Astrocyte (in vitro differentiated cells and primary cell): Measurements from ENCODE around the gene EYA2.

Experiments used
- EZH2 ChIP-seq: IDR thresholded peaks from 2 replicates; pipeline ENCODE4 v1.6.1; 2012; ENCODE audit warnings: mild to moderate bottlenecking, low read length, inconsistent platforms; ENCODE audit not compliant: insufficient read depth
- TF ChIP-seq, protein P1 (sequence below): IDR thresholded peaks from 2 replicates; pipeline ENCODE4 v1.5.1; 2011; ENCODE audit warnings: low read depth, mild to moderate bottlenecking, inconsistent platforms, low read length, moderate library complexity; ENCODE audit not compliant: insufficient read depth

DNA sequence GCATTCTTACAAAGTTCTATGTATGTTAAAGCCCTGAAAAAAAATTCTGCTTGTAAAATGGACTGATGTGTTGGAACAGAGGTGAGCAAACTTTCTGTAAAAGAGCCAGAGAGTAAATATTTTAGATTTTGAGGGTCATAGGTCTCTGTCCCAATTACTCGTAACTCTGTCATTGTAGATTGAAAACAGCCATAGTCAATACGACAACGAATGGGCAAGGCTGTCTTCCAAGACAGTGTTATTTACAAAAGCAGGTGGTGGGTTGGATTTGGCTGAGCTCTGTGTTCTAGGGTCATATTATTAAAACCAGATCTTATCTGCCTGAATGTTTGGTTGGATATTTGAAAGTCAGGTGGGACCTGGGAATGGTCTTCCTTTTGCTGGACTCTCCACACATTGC, 135.2 kb downstream of the EYA2 start:
- TF ChIP-seq, protein P1, sequence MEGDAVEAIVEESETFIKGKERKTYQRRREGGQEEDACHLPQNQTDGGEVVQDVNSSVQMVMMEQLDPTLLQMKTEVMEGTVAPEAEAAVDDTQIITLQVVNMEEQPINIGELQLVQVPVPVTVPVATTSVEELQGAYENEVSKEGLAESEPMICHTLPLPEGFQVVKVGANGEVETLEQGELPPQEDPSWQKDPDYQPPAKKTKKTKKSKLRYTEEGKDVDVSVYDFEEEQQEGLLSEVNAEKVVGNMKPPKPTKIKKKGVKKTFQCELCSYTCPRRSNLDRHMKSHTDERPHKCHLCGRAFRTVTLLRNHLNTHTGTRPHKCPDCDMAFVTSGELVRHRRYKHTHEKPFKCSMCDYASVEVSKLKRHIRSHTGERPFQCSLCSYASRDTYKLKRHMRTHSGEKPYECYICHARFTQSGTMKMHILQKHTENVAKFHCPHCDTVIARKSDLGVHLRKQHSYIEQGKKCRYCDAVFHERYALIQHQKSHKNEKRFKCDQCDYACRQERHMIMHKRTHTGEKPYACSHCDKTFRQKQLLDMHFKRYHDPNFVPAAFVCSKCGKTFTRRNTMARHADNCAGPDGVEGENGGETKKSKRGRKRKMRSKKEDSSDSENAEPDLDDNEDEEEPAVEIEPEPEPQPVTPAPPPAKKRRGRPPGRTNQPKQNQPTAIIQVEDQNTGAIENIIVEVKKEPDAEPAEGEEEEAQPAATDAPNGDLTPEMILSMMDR = no peak
- TF ChIP-seq EZH2 = no peak
